H54 (cell line): ENCODE data around the gene SPATC1L.
"Not testable (repeated sequence)": the region's sequence is repeated elsewhere in the genome, so short reads cannot be mapped to it uniquely, and the experiment has no call there.

Source experiments
- DNase-seq: peaks from one replicate; pipeline ENCODE4 v3.0.0; 2011; ENCODE audit warnings: low spot score, mixed read lengths; ENCODE audit not compliant: insufficient read length
- FAIRE-seq: peaks from 3 replicates; lab custom pipeline; 2011; peaks lifted over from hg19 to GRCh38; lab: Jason Lieb, UNC
- POLR2A ChIP-seq: IDR thresholded peaks from 2 replicates; pipeline ENCODE4 v1.6.1; 2011; ENCODE audit warnings: low read depth, mild to moderate bottlenecking, low read length

The SPATC1L gene

DNA sequence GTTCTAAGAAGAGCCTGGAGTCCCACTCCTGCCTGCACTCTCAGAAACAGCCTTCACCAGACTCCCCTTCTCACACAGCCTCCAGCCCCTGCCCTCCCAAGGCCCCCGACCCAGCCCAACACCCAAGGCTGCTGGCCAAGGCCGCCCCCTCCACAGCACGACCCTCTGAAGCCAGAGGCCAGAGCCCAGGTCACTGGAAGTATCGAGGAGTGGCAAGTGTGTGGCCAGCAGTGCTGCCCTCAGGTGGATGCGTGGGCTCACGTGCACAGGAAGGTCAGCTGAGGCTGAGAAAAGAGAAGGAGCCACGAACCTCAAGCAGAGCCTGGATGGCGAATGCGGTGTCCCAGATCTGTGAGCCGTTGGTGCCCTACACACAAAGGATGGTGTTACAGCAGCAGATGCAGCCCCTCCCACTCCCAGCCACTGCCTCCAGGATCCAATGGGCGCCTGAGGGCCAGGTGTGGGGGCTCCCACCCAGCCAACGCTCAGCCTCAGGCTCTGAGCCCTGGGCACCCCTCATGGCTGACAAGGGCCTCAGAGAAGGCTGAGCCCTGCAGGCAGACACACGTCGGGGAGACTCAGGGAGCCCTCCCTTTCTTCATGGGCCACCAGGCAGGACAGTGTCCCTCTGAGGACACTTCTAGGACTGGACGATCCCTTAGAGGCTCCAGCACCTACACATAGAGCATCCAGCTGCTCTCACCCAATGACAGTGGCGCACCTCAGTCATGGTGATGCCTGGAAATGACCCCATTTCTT, 26.3 kb upstream of the SPATC1L start:
- DNase-seq = no peak
- TF ChIP-seq POLR2A = no peak
- no peak for FAIRE-seq

DNA sequence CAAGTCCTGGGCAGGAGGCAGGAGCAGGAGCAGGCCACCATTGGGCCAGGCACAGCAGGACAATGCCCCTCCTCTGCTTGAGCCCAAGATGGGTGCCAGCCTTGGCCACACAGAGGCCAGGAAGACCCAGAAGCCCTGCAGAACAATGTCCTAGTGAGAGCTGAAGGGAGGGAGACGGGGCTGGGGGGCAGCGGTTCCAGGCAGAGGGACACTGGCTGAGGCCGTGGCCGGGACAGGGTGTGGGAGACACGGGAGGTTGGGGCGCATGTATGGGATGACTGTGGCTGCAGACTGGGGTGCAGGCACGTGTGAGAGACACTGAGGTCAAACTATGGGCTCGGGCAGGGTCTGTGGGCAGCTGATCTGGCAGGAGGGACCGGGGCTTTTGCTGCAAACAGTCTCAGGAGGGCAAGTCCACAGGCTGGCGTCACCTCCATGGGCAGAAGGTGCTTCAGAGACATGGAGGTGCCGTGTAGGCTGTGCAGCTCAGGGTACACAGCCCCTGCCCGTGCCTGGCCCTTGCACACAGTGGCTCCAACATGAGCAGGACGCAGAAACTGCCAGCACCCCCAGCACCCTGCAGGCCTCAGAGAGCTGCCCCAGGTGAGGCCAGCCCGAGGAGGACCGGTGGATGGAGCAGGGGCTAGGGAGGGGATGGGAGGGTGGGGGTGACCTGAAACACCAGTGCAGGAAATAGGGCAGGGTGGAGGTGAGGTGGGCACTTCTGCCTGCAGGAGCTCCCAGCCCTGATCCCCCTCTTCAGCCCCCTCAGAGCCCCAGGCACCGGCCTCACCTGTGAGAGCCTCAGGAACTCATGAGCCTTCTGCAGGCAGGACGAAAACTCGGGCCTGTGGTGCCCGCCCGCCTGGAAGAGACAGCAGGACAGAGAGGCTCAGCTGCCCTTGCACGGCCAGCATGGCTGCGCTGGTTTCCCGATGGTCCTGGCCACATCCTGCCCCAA, 24.8 kb upstream of the SPATC1L start:
- TF ChIP-seq POLR2A = no peak
- DNase-seq = no peak
- FAIRE-seq = no peak

DNA sequence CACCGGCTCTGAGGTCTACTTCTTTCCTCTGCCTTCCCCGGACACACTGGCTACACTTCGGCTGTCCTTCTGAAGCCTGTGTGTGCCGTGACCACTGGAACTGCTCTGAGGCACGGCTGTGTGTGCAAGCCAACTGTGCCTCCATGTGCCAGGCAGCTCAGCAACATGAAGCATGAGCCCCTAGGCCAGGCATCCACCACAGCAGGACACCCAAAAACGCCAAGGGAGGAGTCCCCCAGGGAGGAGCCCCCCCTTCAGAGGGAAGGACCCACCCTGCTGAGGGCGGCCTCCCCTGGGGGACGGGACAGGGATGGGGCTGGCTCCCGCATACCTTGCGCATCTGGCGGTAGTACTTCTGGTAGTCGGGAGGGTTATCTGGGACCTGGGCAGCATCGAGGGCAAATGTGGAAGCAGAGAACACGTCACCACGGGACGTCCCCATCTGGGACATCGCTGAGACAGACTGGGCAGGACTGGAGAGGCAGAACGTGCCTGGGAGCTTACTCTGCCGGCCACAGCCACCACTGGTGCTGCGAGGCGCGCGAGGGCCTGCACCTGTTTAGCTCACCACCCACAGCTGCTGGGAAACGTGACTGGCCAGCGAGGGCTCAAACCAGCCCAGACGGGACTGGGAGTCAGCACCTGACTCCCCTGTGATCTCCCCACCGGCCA, 23.8 kb upstream of the SPATC1L start:
- no peak for TF ChIP-seq POLR2A
- no peak for DNase-seq
- no peak for FAIRE-seq

DNA sequence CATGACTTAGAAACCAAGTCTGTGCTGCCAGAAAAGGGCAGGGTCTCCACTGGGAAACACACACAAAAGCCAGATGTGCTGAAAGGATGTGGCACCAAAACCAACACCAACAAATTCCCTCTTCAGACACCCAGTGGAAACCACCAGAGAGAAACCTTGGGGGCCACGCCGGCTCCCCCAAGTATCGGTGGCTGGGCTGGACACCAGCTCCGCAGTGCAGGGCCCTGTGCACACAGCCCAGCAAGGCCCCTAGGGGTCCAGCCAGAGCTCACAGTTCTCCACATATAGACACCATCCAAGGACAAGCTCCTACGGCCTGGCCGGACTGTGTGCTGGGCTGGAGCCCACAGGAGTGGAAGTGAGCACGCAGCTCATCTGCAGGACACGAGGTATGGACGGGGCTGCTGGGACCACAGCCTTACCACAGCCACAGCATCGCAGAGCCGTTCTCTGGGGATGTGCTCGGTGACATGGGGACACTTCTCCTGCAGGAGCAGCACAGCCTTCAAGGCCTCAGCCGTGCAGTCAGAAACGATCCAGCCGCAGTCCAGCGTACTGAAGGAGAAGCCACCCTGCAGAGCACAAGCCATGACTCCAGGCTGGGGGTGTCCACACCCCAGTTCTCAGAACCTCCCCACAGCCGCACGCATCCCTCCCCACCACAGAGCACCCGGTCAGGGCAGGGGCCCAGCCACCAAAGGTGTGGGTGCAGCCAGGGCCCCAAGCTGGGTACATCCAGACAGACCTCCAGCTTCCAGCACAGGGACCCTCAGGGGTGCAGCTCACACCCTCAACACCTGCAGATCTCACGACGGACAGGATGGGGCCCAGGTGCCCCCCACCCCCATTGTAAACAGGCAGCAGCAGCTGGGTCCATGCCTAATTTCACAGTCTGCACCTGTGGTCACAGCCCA, 23.0 kb upstream of the SPATC1L start:
- no peak for FAIRE-seq
- no peak for DNase-seq
- no peak for TF ChIP-seq POLR2A

DNA sequence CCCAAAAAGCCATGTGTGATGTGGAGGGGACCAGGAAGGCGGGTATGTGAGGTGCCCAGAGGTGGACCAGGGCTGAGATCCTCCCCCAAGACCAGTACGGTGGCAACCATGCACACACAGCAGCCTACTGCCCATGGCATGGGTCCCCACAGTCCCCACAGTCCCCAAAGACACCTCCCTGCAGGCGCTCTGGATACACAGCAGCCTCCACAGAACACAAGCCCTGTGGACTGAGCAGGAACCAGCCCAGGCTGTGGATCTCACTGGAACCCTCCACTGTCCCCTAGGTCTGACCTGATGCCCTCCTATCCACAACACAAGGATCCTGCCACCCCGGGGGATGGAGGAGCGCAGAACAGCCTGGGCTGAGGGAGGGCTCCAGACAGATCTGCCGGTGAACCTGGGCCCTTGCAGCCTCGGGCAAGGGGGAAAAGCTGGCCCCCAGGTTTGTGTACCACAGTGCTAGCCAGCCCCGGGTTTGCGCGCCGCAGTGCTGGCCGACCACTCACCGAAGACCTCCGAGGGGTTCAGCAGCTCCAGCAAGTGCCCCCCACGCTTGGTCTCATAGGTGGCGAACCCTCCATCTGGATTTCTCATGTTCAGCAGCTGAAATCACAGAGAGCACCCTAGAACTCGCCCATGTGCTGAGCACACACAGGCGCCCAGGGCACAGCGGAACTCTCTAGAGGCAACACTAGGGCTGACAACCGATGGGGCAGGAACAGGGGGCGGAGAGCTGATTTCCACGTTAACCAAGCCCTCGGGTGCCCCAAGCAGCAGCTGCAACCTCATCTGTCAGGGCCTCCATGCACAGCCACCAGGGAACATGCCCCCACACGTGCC, 22.1 kb upstream of the SPATC1L start:
- FAIRE-seq (no peak), DNase-seq (no peak)
- no peak for TF ChIP-seq POLR2A

DNA sequence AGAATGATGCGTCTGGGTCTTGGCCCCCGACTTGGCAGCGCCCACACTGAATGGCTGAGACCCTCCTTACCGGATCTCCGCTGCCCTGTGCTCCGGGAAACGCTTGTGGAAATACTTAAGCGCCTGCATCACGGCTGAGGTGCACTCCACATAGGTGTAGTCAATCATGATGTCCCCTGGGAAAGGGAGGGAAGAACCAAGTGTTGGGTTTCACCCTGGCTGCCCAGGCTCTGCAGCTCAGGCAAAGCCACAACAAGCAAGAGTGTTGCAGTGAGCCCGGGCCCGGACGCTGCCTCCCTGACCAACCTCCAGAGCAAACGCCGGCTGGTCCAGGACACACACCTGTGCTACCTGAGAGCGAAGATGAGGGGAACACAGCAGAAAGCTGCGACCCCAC, 21.5 kb upstream of the SPATC1L start:
- TF ChIP-seq POLR2A = no peak
- DNase-seq = no peak
- FAIRE-seq = no peak

DNA sequence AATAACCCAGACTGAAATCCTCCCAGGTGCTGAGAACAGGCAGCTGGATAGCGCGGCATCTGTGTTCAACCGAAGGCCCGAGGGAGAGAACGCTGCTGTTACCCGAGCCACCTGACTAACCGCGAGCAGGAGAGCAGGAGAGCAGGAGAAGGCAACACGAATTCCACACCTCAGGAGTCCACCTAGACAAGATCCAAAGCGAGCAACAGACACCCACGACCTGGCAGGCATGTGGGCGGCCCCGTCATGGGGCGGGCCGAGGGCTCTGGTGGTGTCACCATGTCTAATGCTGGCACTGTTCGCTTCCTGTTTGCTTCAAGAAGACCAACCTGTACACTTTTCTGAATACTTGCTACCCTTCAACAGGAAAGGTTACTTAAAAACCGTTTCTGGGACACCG, 20.9 kb upstream of the SPATC1L start:
- no peak for TF ChIP-seq POLR2A
- DNase-seq (no peak), FAIRE-seq (no peak)

DNA sequence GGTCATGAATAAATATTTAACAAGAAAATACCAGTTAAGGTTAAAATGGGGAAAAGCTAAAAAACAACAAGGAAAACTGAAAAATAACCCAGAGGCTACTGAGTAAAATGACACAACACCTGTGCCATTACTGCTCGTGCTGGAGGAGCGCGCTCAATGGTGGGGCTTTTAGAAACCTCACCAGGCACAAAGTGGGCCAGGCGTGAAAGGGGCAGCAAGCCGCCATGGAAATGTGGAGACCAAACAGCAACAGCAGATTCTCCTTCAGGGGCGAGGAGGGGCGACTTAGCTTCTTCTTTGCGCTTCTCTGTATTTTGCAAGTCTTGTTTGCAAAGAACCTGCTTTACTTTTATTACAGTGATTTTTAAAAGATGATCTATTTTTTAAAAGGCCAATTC, 18.9 kb upstream of the SPATC1L start:
- no peak for TF ChIP-seq POLR2A
- DNase-seq (no peak), FAIRE-seq (no peak)

DNA sequence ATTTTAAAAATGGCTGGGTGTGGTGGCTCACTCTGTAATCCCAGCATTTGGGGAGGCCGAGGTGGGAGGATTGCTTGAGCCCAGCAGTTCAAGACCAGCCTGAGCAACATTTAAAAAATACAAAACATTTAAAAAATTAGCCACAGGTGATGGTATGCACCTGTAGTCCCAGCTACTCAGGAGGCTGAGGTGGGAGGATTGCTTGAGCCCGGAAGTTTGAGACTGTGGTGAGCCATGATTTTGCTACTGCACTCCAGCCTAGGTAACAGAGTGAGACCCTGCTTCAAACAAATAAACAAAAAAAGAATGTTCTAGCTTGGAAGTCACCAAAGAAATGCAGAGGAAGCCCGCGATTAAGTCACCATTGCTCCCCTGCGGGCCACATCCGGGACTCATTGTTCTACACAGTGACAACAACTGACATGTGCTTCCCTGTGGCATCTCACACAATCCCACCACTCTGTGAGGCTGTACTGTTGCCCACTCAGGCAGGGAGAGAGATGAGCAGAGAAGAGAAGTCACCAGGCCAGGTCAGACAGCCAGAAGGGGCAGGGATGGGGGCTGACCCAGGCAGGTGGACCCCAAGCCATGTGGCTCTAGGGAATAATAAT, 18.4 kb upstream of the SPATC1L start:
- FAIRE-seq = no peak
- no peak for DNase-seq
- no peak for TF ChIP-seq POLR2A

DNA sequence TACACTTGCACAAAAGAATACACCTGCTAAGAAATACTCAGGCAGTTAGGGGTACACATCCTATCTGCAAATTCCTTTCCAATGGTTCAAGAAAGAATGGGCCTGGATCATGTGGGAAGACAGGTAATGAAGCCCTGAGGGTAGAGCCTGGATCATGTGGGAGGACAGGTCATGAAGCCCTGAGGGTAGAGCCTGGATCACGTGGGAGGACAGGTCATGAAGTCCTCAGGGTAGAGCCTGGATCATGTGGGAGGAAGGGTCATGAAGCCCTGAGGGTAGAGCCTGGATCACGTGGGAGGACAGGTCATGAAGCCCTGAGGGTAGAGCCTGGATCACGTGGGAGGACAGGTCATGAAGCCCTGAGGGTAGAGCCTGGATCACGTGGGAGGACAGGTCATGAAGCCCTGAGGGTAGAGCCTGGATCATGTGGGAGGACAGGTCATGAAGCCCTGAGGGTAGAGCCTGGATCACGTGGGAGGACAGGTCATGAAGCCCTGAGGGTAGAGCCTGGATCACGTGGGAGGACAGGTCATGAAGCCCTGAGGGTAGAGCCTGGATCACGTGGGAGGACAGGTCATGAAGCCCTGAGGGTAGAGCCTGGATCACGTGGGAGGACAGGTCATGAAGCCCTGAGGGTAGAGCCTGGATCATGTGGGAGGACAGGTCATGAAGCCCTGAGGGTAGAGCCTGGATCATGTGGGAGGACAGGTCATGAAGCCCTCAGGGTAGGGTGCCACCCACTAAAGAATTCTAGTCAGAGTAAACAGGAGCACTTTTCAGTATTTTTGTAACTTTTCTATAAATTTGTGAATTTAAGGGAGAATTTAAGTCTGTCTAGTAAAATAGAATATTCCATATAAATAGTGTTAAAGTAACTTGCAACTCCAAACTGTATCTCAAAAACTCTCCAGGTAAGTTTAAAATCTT, 16.9 kb upstream of the SPATC1L start:
- not testable (repeated sequence) for FAIRE-seq, DNase-seq

DNA sequence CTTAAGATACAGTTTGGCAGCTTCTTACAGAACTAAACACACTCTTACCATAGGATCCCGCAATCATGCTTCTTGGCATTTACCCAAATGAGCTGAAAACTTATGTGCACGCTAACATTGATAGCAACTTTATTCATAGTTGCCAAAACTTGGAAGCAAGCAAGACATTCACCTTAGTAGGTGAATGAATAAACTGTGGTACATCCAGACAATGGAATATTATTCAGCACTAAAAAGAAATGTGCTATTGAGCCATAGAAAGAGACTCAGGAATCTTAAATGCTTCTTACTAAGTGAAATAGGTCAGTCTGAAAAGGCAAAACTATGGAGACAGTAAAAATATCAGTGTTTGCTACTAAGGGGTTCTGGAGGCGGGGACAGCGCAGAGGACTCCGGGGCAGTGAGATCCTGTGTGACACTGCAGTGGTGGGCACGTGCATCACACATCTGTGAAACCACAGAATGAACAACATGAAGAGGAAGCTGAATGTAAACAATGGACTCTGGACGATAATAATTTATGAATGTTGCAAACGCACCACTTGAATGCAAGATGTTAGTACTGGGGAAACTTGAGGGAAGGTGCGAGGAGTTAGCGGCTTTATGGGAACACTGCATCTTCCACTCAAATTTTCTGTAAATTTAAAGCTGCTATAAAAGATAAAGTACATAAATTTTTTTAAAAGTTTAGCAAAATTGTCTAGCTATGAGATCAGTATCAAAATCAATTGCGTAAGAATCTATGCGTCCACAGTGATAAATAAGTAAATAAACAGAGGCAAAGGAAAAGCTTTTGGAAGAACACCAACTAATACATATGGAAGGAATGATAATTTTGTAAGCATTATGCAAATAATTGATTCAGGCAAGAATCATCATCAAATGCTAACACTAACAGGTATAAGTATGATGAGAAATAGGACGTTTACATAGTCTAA, 15.4 kb upstream of the SPATC1L start:
- no peak for TF ChIP-seq POLR2A
- no peak for FAIRE-seq
- no peak for DNase-seq
